Fibroblast of peridontal ligament (primary cell): ENCODE results near the gene ICOSLG.
"Not testable (repeated sequence)": the region's sequence is repeated elsewhere in the genome, so short reads cannot be mapped to it uniquely, and the experiment has no call there.

Experiments used
- DNase-seq: peaks from one replicate; pipeline ENCODE4 v3.0.0-alpha.2; 2010; ENCODE audit errors: extremely low read depth

Gene ICOSLG, protein sequence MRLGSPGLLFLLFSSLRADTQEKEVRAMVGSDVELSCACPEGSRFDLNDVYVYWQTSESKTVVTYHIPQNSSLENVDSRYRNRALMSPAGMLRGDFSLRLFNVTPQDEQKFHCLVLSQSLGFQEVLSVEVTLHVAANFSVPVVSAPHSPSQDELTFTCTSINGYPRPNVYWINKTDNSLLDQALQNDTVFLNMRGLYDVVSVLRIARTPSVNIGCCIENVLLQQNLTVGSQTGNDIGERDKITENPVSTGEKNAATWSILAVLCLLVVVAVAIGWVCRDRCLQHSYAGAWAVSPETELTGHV

DNA sequence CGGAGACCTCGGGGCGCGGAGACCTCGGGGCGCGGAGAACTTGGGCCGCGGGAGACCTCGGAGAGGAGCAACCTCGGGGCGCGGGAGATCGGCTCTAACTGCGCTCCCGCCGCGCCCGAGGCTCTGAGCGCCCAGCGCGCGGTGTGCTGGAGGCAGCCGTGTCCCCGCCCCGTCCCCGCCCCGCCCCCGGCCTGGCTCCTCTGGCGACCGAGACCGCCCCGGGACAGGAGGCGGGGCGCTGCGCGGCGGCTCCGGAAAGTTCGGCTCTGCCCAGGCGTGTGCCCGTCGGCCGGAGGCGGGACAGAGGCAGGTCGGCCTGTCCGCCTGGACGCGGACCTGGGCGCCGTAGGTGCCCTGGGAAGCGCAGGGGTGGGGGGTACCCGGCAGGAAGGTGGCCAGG lies at the start of gene ICOSLG:
Gene ICOSLG (minus strand): TSS at position 102 of the 400 bp plus-strand sequence. CDS start 126 bp downstream, outside the sequence.
- not testable (repeated sequence) for DNase-seq

DNA sequence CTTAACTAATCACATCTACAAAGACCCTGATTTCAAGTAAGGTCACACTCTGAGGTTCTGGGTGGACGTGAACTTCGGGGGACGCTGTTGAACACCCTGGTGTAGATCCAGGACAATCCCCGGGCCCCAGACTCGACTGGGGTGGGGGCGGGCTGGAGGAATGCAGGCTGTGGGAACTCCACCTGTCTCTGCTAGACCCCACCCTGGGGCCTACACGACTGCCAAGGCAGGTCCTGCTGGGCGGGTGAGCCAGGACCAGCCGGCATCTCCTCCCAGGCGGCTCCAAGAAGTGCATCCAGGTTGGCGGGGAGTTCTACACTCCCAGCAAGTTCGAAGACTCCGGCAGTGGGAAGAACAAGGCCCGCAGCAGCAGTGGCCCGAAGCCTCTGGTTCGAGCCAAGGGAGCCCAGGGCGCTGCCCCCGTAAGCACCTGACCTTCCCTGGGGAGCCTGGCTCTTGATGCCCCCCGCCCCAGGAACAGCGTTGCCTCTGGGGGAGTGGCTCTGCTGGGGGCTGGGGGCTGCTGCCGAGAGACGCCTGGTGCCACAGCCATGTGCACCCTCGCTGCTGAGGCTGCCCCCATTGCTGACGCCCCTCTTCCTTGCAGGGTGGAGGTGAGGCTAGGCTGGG lies 48.8 kb upstream of the ICOSLG start:
- no peak for DNase-seq

DNA sequence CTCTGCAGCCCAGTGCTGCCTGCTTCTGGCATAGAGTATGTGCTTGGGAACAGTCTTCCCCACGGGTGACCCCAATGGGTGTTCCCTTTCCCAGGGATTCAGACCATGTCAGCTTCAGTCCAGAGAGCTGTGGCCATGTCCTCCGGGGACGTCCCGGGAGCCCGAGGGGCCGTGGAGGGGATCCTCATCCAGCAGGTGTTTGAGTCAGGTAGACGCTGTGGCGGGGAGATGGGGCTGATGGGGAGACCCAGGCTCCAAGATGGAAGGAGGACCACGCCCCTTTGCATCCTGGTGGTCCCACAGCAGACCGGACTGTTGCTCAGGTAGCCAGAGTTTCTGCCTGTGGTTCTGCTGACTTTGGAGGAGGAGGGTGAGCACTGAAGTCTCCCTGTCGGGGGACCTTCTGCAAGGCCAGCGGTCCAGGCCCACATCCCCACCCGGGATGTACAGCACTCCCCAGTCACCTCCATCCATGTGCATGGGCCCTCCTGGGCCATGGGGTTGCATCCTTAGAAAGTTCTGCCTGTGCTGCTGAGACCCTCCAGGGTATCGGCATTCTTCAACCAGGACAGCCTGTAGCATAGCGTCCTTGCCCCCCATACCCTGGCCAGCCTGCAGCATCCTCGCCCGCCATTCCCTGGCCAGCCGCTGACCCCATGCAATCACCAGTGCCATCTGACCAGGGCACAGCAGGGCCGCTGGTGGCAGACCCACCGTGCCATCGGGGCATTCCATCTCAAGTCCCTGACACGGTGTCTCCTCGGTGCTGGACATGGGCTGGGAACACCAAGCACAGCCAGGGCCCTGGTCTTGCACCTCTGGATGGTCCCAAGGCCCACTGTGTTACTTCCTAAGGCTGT lies 47.7 kb upstream of the ICOSLG start:
- no peak for DNase-seq

DNA sequence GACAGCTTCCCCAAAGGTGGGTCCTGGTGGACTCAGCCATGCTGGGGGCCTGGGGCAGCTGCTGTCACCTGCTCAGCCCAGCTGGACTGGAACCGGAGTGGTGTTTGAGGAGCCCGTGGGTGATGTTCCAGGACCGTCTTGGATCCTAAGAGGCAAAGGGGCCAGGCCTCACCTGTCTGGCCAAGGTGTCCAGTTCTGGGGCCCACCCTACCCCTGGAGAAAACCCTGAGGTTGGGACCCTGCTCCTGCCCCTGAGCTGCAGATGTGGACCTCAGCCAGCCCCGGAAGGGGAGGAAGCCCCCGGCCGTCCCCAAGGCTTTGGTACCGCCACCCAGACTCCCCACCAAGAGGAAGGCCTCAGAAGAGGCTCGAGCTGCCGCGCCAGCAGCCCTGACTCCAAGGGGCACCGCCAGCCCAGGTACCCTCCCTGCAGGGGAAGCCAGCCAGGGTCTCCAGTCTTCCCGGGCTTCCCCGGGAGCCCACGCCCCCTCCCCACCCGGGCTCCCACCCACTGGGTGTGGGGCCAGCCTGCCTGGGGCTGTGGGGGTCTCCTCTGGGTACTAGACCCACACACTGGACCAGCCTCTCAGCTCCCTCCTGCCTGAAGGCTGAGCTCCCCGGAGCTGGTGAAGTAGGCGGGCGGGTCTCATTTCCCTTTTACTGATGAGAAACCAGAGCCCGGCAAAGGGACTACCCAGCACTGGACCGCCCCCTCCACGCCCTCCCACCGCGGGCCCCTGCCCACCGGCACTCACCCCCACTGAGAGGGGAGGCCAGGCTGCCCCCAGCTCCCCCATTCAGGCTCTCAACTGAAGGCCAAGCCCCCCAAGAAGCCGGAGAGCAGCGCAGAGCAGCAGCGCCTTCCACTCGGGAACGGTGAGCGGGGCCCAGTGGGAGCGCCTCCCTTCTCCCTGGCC lies 46.2 kb upstream of the ICOSLG start:
- no peak for DNase-seq

DNA sequence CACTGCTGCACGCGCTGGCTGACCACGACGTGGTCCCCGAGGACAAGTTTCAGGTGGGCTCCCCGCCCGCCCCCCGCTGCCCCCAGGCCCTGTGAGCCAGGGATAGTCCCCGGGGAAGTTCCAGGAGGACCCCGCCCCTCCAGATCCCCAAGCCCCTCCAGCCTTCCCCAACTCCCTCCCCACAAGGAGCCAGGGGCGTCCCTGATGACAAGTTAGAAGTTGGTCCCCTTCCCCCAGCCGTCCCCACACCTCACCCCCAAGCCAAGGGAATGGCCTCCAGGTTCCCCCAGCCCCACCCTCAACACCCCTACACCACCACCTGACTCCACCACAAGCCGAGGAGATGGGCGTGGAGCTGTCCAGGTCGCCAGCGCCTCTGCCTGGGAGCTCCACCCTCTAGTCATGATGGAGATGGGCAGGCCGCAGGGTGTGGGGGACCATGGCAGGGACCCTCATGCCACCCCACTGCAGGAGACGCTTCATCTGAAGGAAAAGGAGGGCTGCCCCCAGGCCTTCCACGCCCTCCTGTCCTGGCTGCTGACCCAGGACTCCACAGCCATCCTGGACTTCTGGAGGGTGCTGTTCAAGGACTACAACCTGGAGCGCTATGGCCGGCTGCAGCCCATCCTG lies 45.5 kb upstream of the ICOSLG start:
- DNase-seq, result no peak

- DNase-seq, result no peak
These were observed 44.6 kb upstream of the ICOSLG start, which contains the start of gene AIRE for GRCh38 chr21:44285138-44285992. TSS of gene AIRE (plus strand) at chr21:44285876. CDS start at chr21:44286007, 131 bp downstream.

DNA sequence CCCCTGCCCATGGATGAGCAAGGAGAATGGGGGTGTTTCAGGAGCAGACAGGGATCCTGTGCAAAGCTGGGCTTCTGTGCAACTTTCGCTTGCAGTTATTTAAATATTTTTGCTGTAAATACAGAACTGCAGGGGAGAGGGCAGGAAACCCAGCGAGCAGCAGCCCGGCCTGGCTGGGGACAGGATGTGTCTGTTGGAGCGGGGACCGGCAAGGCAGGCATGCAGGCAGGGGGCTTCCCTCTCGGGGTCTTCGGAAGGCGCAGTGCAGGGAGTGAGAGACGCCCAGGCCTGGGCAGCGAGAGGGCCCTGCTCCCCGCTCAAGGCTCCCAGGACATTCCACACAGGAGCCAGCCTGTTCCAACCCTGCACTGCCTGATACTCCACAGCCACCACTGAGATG lies 43.2 kb upstream of the ICOSLG start:
- no peak for DNase-seq

DNA sequence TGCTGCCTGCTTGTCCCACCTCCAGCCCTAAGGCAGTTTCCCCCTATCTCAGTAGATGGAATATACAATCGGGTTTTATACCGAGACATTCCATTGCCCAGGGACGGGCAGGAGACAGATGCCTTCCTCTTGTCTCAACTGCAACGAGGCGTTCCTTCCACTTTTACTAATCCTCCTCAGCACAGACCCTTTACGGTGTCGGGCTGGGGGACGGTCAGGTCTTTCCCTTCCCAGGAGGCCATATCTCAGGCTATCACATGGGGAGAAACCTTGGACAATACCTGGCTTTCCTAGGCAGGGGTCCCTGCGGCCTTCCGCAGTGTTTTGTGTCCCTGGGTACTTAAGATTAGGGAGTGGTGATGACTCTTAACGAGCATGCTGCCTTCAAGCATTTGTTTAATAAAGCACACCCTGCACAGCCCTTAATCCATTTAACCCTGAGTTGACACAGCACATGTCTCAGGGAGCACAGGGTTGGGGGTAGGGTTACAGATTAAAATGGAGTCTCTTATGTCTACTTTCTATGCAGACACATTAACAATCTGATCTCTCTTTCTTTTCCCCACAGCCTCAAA lies 42.6 kb upstream of the ICOSLG start:
- not testable (repeated sequence) for DNase-seq

DNA sequence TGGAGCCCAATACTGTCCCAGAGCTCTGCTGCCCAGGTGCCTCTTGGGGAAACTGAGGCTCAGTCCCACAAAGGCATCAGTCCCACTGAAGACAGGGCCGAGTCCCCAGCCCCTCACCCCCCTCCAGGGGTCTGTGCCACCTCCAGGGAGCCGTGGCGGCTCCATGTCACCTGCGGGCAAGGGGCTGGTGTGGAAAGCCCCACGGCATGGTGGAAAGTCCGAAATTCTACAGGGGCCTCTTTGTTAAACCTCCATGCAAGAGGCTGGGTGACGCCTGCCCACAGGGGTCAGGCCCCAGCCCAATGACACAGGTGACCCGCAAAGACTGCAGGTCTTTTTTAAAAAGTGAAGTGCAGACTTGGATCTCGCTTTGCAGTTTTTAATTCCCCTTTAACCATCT lies 41.6 kb upstream of the ICOSLG start:
- no peak for DNase-seq

DNA sequence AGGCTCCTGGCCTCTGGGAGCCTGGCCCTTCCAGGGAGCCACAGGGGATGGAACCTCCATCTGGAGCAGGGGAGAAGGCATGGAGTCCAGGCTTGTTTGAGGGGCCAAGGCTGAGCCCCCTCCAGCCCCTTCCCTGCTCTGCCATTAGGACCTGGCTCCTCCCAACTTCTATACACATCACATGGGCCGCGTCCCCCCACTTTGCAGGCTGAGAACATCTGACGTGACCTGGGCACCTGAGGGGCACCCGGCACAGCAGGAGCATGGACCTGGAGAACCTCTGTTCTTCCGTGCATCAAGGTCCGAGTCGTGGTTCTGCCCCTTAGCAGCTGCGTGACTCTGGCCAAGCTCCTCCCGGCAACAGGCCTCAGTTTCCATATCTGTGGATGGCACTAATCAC lies 41.1 kb upstream of the ICOSLG start:
- DNase-seq, result no peak

- no peak for DNase-seq
These were observed 38.9 kb upstream of the ICOSLG start for GRCh38 chr21:44279354-44280260.

- no peak for DNase-seq
These were observed 34.3 kb upstream of the ICOSLG start for GRCh38 chr21:44275041-44275440.

DNA sequence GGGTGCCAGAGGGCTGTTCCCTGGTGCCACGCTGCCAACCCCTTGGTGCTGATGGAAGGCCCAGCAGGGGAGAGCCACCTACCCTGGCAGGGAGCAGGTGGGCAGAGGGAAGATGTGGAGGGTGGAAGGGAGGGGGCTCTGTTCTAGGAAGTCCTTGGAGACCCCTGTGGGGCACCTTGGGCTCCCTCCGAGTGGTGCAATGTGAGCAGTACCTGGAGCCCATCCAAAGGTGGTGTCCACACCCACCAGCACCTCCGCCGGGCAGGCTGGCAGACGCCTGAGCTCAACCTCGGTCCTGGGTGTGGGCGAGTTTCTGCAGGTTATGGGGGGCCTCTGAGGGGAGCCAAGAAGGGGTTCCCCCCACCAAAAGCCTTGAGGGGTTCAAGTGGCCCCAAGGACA lies 32.3 kb upstream of the ICOSLG start:
- no peak for DNase-seq

DNA sequence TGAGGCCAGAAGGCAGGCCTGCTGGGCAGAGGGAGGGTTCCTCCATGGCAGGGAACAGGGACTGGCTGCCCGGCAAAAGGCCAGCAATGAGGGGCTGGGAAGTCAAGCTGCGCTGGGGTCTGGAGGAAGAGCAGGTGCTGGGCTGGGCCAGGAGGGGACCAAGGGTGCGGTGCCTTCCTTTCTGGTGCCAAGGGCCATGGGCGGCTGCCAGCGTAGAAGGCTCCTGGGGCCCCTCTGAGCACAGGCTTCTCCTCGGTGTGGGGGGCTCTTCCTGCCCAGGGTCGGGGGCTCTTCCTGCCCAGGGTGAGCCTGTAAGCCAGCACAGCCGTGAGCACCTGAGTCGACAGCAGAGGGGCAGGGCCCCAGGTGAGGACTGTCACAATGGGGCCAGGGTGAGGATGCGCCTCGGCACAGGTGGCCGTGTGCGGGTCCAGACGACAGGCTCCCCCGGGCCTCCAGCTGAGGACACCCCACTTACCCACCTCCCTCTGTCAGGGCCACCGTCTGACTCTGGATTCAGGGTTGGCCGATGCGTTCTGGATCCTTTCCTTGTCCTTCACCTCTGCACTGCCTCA lies 31.6 kb upstream of the ICOSLG start:
- DNase-seq, result no peak

GRCh38 chr21:44271558-44272283 lies 31.0 kb upstream of the ICOSLG start:
- no peak for DNase-seq

GRCh38 chr21:44269090-44269489 lies 28.3 kb upstream of the ICOSLG start:
- DNase-seq, result no peak

GRCh38 chr21:44267655-44268142 lies 27.0 kb upstream of the ICOSLG start:
- DNase-seq, result no peak
